ENCODE data around the gene NFIC.

Gene NFIC

GRCh38 chr19:3378352-3379150 is 12.2 kb downstream of the NFIC start:
- peak overlapping the region; percentile 97 for H3K27ac ChIP-seq
- CTCF ChIA-PET = no interaction called here
- TF ChIP-seq CTCF (conservative IDR thresholded peaks at IDR 0.05; ENCODE audit: low read depth) = no peak
- no peak for DNase-seq (ENCODE audit: low spot score)
- POLR2A ChIA-PET (ENCODE audit: low non-redundant PET) = no interaction called here

- ChIA-PET POLR2A (ENCODE audit: low non-redundant PET) (interaction anchor here (0.7 kb wide), 1 partner anchor 14 kb away, joined by 3 read pairs; no protein-coding TSS in a partner anchor), CTCF (interaction anchor here (0.7 kb wide), 1 partner anchor 9 kb away, joined by 3 read pairs; no protein-coding TSS in a partner anchor)
- no peak for TF ChIP-seq CTCF (conservative IDR thresholded peaks at IDR 0.05; ENCODE audit: low read depth)
- DNase-seq (ENCODE audit: low spot score) = no peak
- H3K27ac ChIP-seq = peak overlapping the region; percentile 97
Measured at GRCh38 chr19:3380829-3381228, 14.4 kb downstream of the NFIC start.

- no peak for TF ChIP-seq CTCF (conservative IDR thresholded peaks at IDR 0.05; ENCODE audit: low read depth)
- peak overlapping the region; percentile 97 for H3K27ac ChIP-seq
- ChIA-PET POLR2A (ENCODE audit: low non-redundant PET) (no interaction called here), CTCF (no interaction called here)
- no peak for DNase-seq (ENCODE audit: low spot score)
Measured at GRCh38 chr19:3381701-3382372, 15.5 kb downstream of the NFIC start.

- no peak for DNase-seq (ENCODE audit: low spot score)
- ChIA-PET POLR2A (ENCODE audit: low non-redundant PET) (no interaction called here), CTCF (no interaction called here)
Measured at GRCh38 chr19:3382460-3383100, 16.2 kb downstream of the NFIC start.

GRCh38 chr19:3383121-3383722 is 16.8 kb downstream of the NFIC start:
- H3K27ac ChIP-seq = peak overlapping the region; percentile 97
- ChIA-PET CTCF (no interaction called here), POLR2A (ENCODE audit: low non-redundant PET) (no interaction called here)

More at GRCh38 chr19:3382460-3383100, 16.2 kb downstream of the NFIC start:
- H3K27ac ChIP-seq = peak overlapping the region; percentile 97
- no peak for TF ChIP-seq CTCF (conservative IDR thresholded peaks at IDR 0.05; ENCODE audit: low read depth)

More at GRCh38 chr19:3383121-3383722, 16.8 kb downstream of the NFIC start:
- DNase-seq (ENCODE audit: low spot score) = no peak
- TF ChIP-seq CTCF (conservative IDR thresholded peaks at IDR 0.05; ENCODE audit: low read depth) = no peak

Data from RWPE1 (cell line).